Measurements from ENCODE around the gene IMMP2L.
"Not testable (repeated sequence)": the region's sequence is repeated elsewhere in the genome, so short reads cannot be mapped to it uniquely, and the experiment has no call there.

DNA sequence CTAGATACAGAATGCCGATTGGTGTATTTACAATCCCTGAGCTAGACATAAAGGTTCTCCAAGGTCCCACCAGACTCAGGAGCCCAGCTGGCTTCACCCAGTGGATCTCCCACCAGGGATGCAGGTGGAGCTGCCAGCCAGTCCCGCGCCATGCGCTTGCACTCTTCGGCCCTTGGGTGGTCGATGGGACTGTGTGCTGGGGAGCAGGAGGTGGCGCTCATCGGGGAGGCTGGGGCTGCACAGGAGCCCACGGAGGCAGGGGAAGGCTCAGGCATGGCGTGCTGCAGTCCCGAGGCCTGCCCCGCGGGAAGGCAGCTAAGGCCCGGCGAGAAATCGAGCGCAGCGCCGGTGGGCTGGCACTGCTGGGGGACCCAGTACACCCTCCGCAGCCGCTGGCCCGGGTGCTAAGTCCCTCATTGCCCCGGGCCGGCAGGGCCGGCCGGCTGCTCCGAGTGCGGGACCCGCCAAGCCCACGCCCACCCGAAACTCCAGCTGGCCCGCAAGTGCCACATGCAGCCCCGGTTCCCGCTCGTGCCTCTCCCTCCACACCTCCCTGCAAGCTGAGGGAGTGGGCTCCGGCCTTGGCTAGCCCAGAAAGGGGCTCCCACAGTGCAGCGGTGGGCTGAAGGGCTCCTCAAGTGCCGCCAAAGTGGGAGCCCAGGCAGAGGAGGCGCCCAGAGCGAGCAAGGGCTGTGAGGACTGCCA, 19.6 kb upstream of the IMMP2L start:
- not testable (repeated sequence) for TF ChIP-seq BHLHE40 (IDR thresholded peaks at IDR 0.05; ENCODE audit: low read depth, low read length); MAZ (IDR thresholded peaks at IDR 0.05; ENCODE audit: borderline replicate concordance, low read depth, low read length); MAFK (IDR thresholded peaks at IDR 0.05; ENCODE audit: low read depth, low read length); CEBPB (IDR thresholded peaks at IDR 0.05; ENCODE audit: low read depth, low read length); RFX5 (IDR thresholded peaks at IDR 0.05; ENCODE audit: low read depth, low read length); POLR2A (IDR thresholded peaks at IDR 0.05; ENCODE audit: low read depth, low read length); SMC3 (IDR thresholded peaks at IDR 0.05; ENCODE audit: low read depth, low read length)
- TF ChIP-seq, protein P1, sequence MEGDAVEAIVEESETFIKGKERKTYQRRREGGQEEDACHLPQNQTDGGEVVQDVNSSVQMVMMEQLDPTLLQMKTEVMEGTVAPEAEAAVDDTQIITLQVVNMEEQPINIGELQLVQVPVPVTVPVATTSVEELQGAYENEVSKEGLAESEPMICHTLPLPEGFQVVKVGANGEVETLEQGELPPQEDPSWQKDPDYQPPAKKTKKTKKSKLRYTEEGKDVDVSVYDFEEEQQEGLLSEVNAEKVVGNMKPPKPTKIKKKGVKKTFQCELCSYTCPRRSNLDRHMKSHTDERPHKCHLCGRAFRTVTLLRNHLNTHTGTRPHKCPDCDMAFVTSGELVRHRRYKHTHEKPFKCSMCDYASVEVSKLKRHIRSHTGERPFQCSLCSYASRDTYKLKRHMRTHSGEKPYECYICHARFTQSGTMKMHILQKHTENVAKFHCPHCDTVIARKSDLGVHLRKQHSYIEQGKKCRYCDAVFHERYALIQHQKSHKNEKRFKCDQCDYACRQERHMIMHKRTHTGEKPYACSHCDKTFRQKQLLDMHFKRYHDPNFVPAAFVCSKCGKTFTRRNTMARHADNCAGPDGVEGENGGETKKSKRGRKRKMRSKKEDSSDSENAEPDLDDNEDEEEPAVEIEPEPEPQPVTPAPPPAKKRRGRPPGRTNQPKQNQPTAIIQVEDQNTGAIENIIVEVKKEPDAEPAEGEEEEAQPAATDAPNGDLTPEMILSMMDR (conservative IDR thresholded peaks at IDR 0.05; ENCODE audit: low read depth, low read length), result not testable (repeated sequence)
